HEK293T (cell line): ENCODE measurements around the gene KRT6A.

Source experiments
- CTCF ChIA-PET: fragments of 350-600 bp; formaldehyde crosslinking; extraction: SDS; loops from one replicate; lab custom pipeline; 2021; ENCODE audit warnings: antibody characterized with exemption, inconsistent platforms; lab: Yijun Ruan, JAX
- POLR2A ChIA-PET: fragments of 350-600 bp; formaldehyde crosslinking; extraction: SDS; loops from one replicate; lab custom pipeline; 2020; ENCODE audit warnings: antibody characterized with exemption, inconsistent platforms; lab: Yijun Ruan, JAX
- DNase-seq: peaks from one replicate; pipeline ENCODE4 v3.0.0; 2012; ENCODE audit warnings: mixed read lengths; ENCODE audit errors: extremely low spot score
- ARNT ChIP-seq: fragments of 450-650 bp; IDR thresholded peaks from 2 replicates; pipeline ENCODE4 v1.6.1; 2017; ENCODE audit warnings: mild to moderate bottlenecking
- BHLHE40 ChIP-seq: fragments of 450-650 bp; IDR thresholded peaks from 2 replicates; pipeline ENCODE4 v1.6.1; 2016; ENCODE audit warnings: mild to moderate bottlenecking, moderate library complexity, borderline replicate concordance
- CTBP1 ChIP-seq: fragments of 450-650 bp; IDR thresholded peaks from 2 replicates; pipeline ENCODE4 v1.6.1; 2016; ENCODE audit warnings: borderline replicate concordance
- ELF4 ChIP-seq: fragments of 450-650 bp; IDR thresholded peaks from 2 replicates; pipeline ENCODE4 v1.6.1; 2017; ENCODE audit warnings: antibody characterized with exemption
- FOXA1 ChIP-seq: fragments of 450-650 bp; IDR thresholded peaks from 2 replicates; pipeline ENCODE4 v1.6.1; 2016; ENCODE audit warnings: mild to moderate bottlenecking
- FOXK2 ChIP-seq: fragments of 450-650 bp; IDR thresholded peaks from 2 replicates; pipeline ENCODE4 v1.6.1; 2016; ENCODE audit warnings: mild to moderate bottlenecking
- FOXM1 ChIP-seq: fragments of 450-650 bp; IDR thresholded peaks from 2 replicates; pipeline ENCODE4 v1.6.1; 2017; ENCODE audit warnings: mild to moderate bottlenecking, borderline replicate concordance
- HDGF ChIP-seq: fragments of 450-650 bp; IDR thresholded peaks from 2 replicates; pipeline ENCODE4 v1.6.1; 2017; ENCODE audit warnings: antibody characterized with exemption, borderline replicate concordance
- L3MBTL2 ChIP-seq: fragments of 450-650 bp; conservative IDR thresholded peaks from 2 replicates; pipeline ENCODE4 v1.6.1; 2016; ENCODE audit warnings: mild to moderate bottlenecking
- LEF1 ChIP-seq: fragments of 450-650 bp; IDR thresholded peaks from 2 replicates; pipeline ENCODE4 v1.6.1; 2017; ENCODE audit warnings: mild to moderate bottlenecking, borderline replicate concordance
- NFRKB ChIP-seq: fragments of 450-650 bp; IDR thresholded peaks from 2 replicates; pipeline ENCODE4 v1.6.1; 2016; ENCODE audit warnings: mild to moderate bottlenecking, moderate library complexity
- PKNOX1 ChIP-seq: fragments of 450-650 bp; IDR thresholded peaks from 2 replicates; pipeline ENCODE4 v1.6.1; 2016
- SP1 ChIP-seq: fragments of 450-650 bp; IDR thresholded peaks from 2 replicates; pipeline ENCODE4 v1.6.1; 2017
- SUZ12 ChIP-seq: fragments of 450-650 bp; IDR thresholded peaks from 2 replicates; pipeline ENCODE4 v1.6.1; 2016; ENCODE audit warnings: mild to moderate bottlenecking
- TARDBP ChIP-seq: fragments of 450-650 bp; IDR thresholded peaks from 2 replicates; pipeline ENCODE4 v1.6.1; 2016
- ZNF384 ChIP-seq: fragments of 450-650 bp; IDR thresholded peaks from 2 replicates; pipeline ENCODE4 v1.6.1; 2016

Gene KRT6A

GRCh38 chr12:52527121-52527800 lies 34.2 kb upstream of the KRT6A start:
- TF ChIP-seq ZNF384, result no peak
- no peak for TF ChIP-seq NFRKB
- TF ChIP-seq CTBP1, result no peak
- no peak for TF ChIP-seq FOXK2
- no peak for TF ChIP-seq BHLHE40
- CTCF ChIA-PET, result no interaction called here
- no peak for DNase-seq
- POLR2A ChIA-PET, result no interaction called here

GRCh38 chr12:52526511-52526951 lies 33.5 kb upstream of the KRT6A start:
- ChIA-PET CTCF (no interaction called here), POLR2A (no interaction called here)
- DNase-seq, result no peak
- TF ChIP-seq FOXA1 (no peak), ARNT (no peak), LEF1 (no peak), SUZ12 (no peak), FOXM1 (no peak), PKNOX1 (no peak), TARDBP (no peak), FOXK2 (no peak), SP1 (no peak), L3MBTL2 (no peak), HDGF (no peak), NFRKB (no peak), ZNF384 (no peak), CTBP1 (no peak), ELF4 (no peak)

GRCh38 chr12:52525661-52526499 lies 32.8 kb upstream of the KRT6A start:
- no peak for DNase-seq
- TF ChIP-seq BHLHE40 (no peak), SUZ12 (no peak), SP1 (no peak), ZNF384 (no peak), ARNT (no peak), FOXK2 (no peak), ELF4 (no peak), CTBP1 (no peak), HDGF (no peak), NFRKB (no peak), LEF1 (no peak), PKNOX1 (no peak), L3MBTL2 (no peak), TARDBP (no peak), FOXA1 (no peak)
- POLR2A ChIA-PET, result no interaction called here
- CTCF ChIA-PET, result no interaction called here

- POLR2A ChIA-PET, result no interaction called here
Observed at GRCh38 chr12:52524898-52525591, 32.0 kb upstream of the KRT6A start.

GRCh38 chr12:52524241-52524897 lies 31.3 kb upstream of the KRT6A start:
- POLR2A ChIA-PET, result no interaction called here
- TF ChIP-seq FOXM1 (no peak), HDGF (no peak), NFRKB (no peak), L3MBTL2 (no peak)
- CTCF ChIA-PET, result interaction anchor here (0.6 kb wide), 1 partner anchor 8 kb away, joined by 3 read pairs; no protein-coding TSS in a partner anchor
- DNase-seq, result no peak

More at GRCh38 chr12:52524898-52525591, 32.0 kb upstream of the KRT6A start:
- TF ChIP-seq ZNF384, result no peak
- DNase-seq, result no peak
- CTCF ChIA-PET, result no interaction called here

GRCh38 chr12:52523824-52524223 lies 30.8 kb upstream of the KRT6A start:
- no peak for TF ChIP-seq ELF4
- TF ChIP-seq SP1, result no peak
- no peak for TF ChIP-seq SUZ12
- no peak for TF ChIP-seq TARDBP
- TF ChIP-seq ARNT, result no peak
- no peak for TF ChIP-seq LEF1
- TF ChIP-seq FOXA1, result no peak
- TF ChIP-seq FOXK2, result no peak
- TF ChIP-seq PKNOX1, result no peak
- TF ChIP-seq BHLHE40, result no peak
- TF ChIP-seq L3MBTL2, result no peak
- no peak for TF ChIP-seq ZNF384
- no peak for TF ChIP-seq CTBP1
- TF ChIP-seq NFRKB, result no peak
- TF ChIP-seq FOXM1, result no peak
- no peak for TF ChIP-seq HDGF
- ChIA-PET POLR2A (no interaction called here), CTCF (interaction anchor here (0.6 kb wide), 1 partner anchor 9 kb away, joined by 3 read pairs; no protein-coding TSS in a partner anchor)
- no peak for DNase-seq
